ENCODE data around the gene SALL4. TPM values are rescaled to one million over a fixed set of nuclear protein-coding genes. Genes with fewer than 3 reads are reported as not detected.

The SALL4 gene
- total RNA-seq, 1 donor from 2014 or later: 178 TPM

DNA sequence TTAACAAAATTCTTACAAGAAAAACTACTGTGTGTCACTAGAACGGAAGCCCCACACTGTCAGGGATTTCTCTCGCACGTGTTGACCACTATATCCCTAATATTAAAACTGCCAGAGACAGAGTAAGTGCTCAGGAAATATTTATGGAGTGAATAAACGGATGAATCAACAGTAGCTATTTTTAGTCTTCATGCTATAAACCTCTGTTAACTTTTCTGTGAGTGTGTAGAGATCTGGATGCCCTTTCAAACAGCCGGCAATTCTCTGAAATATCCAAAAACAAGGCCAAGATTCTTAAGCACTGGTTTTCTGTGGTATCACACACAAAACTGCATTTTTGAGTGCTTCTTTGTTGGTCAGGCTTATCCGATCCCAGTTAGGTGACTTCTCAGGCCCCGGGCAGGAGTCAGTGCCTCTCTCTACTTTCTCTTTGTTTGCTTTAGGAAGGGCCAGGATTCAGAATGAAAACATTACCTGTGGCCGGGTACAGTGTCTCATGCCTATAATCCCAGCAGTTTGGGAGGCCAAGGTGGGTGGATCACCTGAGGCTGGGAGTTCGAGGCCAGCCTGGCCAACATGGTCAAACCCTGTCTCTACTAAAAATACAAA is 49.9 kb downstream of the SALL4 start:
- Mint-ChIP-seq H3K4me1 (ENCODE audit: low read depth) (peaks cover 19% of the 10 kb centered on the region), H3K27me3 (no peaks in the 10 kb centered on the region), H3K36me3 (ENCODE audit: insufficient read depth) (no peaks in the 10 kb centered on the region), H3K9me3 (ENCODE audit: low read depth) (no peaks in the 10 kb centered on the region), H3K4me3 (ENCODE audit: low read depth) (no peak overlapping the region), H3K27ac (peak overlapping the region; percentile 91)
- TF ChIP-seq, protein P1, sequence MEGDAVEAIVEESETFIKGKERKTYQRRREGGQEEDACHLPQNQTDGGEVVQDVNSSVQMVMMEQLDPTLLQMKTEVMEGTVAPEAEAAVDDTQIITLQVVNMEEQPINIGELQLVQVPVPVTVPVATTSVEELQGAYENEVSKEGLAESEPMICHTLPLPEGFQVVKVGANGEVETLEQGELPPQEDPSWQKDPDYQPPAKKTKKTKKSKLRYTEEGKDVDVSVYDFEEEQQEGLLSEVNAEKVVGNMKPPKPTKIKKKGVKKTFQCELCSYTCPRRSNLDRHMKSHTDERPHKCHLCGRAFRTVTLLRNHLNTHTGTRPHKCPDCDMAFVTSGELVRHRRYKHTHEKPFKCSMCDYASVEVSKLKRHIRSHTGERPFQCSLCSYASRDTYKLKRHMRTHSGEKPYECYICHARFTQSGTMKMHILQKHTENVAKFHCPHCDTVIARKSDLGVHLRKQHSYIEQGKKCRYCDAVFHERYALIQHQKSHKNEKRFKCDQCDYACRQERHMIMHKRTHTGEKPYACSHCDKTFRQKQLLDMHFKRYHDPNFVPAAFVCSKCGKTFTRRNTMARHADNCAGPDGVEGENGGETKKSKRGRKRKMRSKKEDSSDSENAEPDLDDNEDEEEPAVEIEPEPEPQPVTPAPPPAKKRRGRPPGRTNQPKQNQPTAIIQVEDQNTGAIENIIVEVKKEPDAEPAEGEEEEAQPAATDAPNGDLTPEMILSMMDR (IDR thresholded peaks at IDR 0.05; ENCODE audit: unreplicated experiment): no peak
- no peak for DNase-seq (ENCODE audit: low spot score, unreplicated experiment)

DNA sequence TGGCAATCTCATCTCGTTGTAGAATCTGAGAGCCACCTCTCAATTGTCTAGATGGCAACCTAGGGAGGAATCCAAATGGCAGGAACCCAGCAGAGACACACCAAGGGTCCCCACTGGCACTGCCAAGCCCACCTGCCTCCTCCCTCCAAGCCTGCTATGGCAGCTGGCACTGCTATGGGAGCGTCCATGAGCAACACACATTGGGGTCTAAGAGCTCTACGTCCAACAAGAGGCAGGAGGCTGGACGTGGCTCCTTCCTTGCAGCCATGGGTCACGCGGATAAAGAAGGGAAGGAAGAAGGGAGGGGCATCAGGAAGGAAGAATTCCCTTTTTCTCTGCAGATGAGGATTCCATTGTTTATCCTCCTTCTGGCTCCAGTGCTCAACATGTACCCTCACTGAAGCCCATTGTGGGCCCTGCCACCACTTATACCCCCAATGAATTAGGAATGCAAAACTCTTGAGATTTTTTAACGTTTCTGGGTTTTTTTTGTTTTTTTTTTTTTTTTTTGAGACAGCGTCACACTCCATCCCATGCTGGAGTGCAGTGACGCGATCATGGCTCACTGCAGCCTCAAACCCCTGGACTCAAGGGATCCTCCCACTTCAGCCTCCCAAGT is 51.4 kb downstream of the SALL4 start:
- Mint-ChIP-seq H3K4me3 (ENCODE audit: low read depth) (no peak overlapping the region), H3K9me3 (ENCODE audit: low read depth) (no peaks in the 10 kb centered on the region), H3K36me3 (ENCODE audit: insufficient read depth) (no peaks in the 10 kb centered on the region), H3K27me3 (no peaks in the 10 kb centered on the region), H3K4me1 (ENCODE audit: low read depth) (peaks cover 19% of the 10 kb centered on the region), H3K27ac (no peak overlapping the region)
- DNase-seq (ENCODE audit: low spot score, unreplicated experiment): no peak
- TF ChIP-seq, protein P1 (IDR thresholded peaks at IDR 0.05; ENCODE audit: unreplicated experiment): no peak

DNA sequence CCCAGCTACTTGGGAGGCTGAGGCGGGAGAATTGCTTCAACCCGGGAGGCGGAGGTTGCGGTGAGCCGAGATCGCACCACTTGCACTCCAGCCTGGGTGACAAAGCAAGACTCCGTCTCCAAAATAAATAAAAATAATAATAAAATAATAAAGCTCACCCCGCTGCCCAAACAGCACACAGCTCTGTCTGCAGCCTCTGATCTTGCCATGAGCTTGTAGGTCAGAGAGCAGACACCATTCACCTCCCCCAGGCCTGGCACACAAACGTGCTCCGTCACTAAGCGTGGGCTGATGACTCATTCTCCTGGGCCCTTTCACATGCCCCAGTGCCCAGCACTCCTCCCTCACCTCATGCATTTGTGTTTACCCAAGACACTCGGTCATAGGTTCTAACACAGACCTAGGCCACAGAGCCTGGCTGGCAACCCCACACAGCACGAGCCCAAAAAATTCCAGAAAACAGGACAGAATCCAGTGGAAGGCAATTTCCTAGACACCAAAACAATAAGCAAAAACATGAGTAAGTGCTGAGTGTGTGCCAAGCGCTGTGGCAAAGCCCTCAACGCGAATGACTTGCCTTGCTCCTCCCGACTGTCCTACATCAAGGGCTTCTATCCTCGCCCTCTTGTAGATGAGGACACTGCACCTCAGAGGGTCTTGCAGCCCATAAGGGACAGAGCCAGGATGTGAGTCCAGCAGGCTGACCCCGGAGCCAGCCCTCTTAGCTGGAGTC is 52.1 kb downstream of the SALL4 start:
- no peak for DNase-seq (ENCODE audit: low spot score, unreplicated experiment)
- peak overlapping the region; percentile 86 for H3K27ac Mint-ChIP-seq
- no peaks in the 10 kb centered on the region for H3K36me3 Mint-ChIP-seq (ENCODE audit: insufficient read depth)
- H3K4me1 Mint-ChIP-seq (ENCODE audit: low read depth): peaks cover 19% of the 10 kb centered on the region
- no peaks in the 10 kb centered on the region for H3K9me3 Mint-ChIP-seq (ENCODE audit: low read depth)
- H3K4me3 Mint-ChIP-seq (ENCODE audit: low read depth): no peak overlapping the region
- TF ChIP-seq, protein P1 (IDR thresholded peaks at IDR 0.05; ENCODE audit: unreplicated experiment): no peak
- no peaks in the 10 kb centered on the region for H3K27me3 Mint-ChIP-seq

DNA sequence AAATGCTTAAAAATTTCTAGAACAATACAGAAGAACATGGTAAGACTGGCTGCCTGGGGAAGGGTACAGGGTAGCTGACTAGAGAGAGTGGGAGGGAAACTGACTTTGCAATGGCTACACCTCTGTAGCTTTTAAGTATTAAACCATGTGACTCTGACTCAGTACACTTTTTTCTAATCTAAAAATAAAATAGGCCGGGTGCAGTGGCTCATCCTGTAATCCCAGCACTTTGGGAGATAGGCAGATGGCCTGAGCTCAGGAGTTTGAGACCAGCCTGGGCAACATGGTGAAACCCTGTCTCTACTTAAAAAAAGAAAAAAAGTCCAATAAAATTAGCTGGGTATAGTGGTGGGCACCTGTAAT is 52.7 kb downstream of the SALL4 start:
- Mint-ChIP-seq H3K4me1 (ENCODE audit: low read depth) (peaks cover 19% of the 10 kb centered on the region), H3K36me3 (ENCODE audit: insufficient read depth) (no peaks in the 10 kb centered on the region), H3K4me3 (ENCODE audit: low read depth) (no peak overlapping the region), H3K9me3 (ENCODE audit: low read depth) (no peaks in the 10 kb centered on the region), H3K27me3 (no peaks in the 10 kb centered on the region), H3K27ac (peak overlapping the region; percentile 49)
- DNase-seq (ENCODE audit: low spot score, unreplicated experiment): no peak
- TF ChIP-seq, protein P1 (IDR thresholded peaks at IDR 0.05; ENCODE audit: unreplicated experiment): no peak

DNA sequence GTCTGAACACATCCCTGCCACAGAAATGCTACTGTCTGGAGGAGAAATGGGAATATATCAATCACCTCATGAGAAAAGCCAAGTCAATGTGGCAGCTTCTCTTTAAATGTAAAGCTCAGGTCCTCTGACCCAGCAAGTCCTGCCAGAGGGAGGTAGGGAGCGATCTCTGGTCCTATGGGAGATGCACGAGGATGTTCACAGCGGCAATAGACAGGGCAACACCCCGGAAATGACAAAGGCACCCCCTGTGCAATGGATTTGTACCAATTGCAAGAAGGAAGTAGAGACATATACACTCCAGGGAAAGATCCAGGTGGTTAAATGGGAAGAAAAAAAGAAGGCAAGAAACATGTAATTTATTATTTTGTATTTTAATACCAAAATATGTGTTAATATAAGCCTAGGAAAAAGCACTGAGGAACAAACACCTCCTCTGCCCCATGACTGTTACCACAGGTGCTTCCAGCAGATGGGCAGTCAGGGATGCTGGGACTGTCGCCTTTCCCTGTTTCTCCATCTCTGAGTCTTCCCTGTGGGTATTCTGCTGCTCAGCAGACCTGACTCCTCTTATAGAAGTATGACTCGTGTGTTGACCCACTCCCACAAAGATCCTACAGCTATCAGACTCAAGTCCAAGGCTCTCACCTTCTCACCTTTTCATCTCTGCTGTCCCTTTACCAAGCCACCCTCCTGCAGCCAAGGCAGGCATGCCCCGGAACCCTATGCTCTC is 55.0 kb downstream of the SALL4 start:
- Mint-ChIP-seq H3K27ac (peak overlapping the region; percentile 71), H3K4me1 (ENCODE audit: low read depth) (peaks cover 26% of the 10 kb centered on the region), H3K27me3 (no peaks in the 10 kb centered on the region), H3K4me3 (ENCODE audit: low read depth) (no peak overlapping the region), H3K36me3 (ENCODE audit: insufficient read depth) (no peaks in the 10 kb centered on the region), H3K9me3 (ENCODE audit: low read depth) (no peaks in the 10 kb centered on the region)
- no peak for DNase-seq (ENCODE audit: low spot score, unreplicated experiment)
- TF ChIP-seq, protein P1 (IDR thresholded peaks at IDR 0.05; ENCODE audit: unreplicated experiment): no peak

Measured in progenitor cell of endocrine pancreas (in vitro differentiated cells).